HEK293T (cell line): ENCODE data around the gene FETUB.

Experiments used
- ARNT ChIP-seq: fragments of 450-650 bp; IDR thresholded peaks from 2 replicates; pipeline ENCODE4 v1.6.1; 2017; ENCODE audit warnings: mild to moderate bottlenecking
- BHLHE40 ChIP-seq: fragments of 450-650 bp; IDR thresholded peaks from 2 replicates; pipeline ENCODE4 v1.6.1; 2016; ENCODE audit warnings: mild to moderate bottlenecking, moderate library complexity, borderline replicate concordance
- ELF4 ChIP-seq: fragments of 450-650 bp; IDR thresholded peaks from 2 replicates; pipeline ENCODE4 v1.6.1; 2017; ENCODE audit warnings: antibody characterized with exemption
- FOXA1 ChIP-seq: fragments of 450-650 bp; IDR thresholded peaks from 2 replicates; pipeline ENCODE4 v1.6.1; 2016; ENCODE audit warnings: mild to moderate bottlenecking
- FOXM1 ChIP-seq: fragments of 450-650 bp; IDR thresholded peaks from 2 replicates; pipeline ENCODE4 v1.6.1; 2017; ENCODE audit warnings: mild to moderate bottlenecking, borderline replicate concordance
- LEF1 ChIP-seq: fragments of 450-650 bp; IDR thresholded peaks from 2 replicates; pipeline ENCODE4 v1.6.1; 2017; ENCODE audit warnings: mild to moderate bottlenecking, borderline replicate concordance
- ZNF384 ChIP-seq: fragments of 450-650 bp; IDR thresholded peaks from 2 replicates; pipeline ENCODE4 v1.6.1; 2016

DNA sequence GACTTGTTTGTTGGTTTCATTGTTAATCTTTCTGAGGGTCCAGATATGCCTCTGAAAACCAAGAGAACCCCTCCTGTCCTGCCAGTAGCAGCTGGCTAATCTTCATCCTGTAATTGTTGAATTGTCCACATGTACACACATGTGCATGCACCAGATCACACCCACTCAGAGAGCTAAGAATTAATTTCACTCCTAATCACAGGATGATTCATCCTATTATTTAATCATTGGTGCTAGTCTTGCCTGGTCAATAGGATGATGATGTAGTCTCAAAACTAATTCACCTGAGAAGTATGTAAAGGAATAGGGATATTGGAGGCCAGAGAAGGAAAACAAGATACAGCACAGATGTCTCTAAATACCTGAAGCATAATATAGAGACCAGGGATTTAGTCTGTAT, 35.1 kb upstream of the FETUB start:
- TF ChIP-seq ZNF384 (no peak), LEF1 (no peak), FOXA1 (no peak), BHLHE40 (no peak), ELF4 (no peak), FOXM1 (no peak), ARNT (no peak)
